ENCODE data around the gene RHPN2. TPM values are rescaled to one million over a fixed set of nuclear protein-coding genes. Genes with fewer than 3 reads are reported as not detected.

RHPN2 gene
- total and polyA plus RNA-seq, 2 of the 8 experiments (the other 6 are each of a cell fraction or from before 2014, with no cell fraction given) = 22.8 to 31.1 TPM

- Histone ChIP-seq H3K14ac (ENCODE audit: insufficient read length) (no peak overlapping the region), H4K20me1 (replicated peaks in 1 of 2; ENCODE audit: control insufficient read depth in 1 of 2, insufficient read depth in 2 of 2, low read length in 2 of 2) (peaks cover 3 to 11% of the 10 kb centered on the region in 2 experiments), H2BK20ac (ENCODE audit: low read length) (no peak overlapping the region), H3K4ac (replicated peaks; ENCODE audit: insufficient read length, low read depth, low read length) (no peak overlapping the region), H3K4me1 (replicated peaks in 1 of 4; ENCODE audit: control insufficient read depth in 3 of 4, insufficient read depth in 4 of 4, low read length in 3 of 4) (peaks cover 0 to 4% (median 0%) of the 10 kb centered on the region in 4 experiments; a peak in 1 of 7 replicates), H3K79me1 (ENCODE audit: low read depth, low read length) (peaks cover 10% of the 10 kb centered on the region; the same call in 1 of the 2 replicates), H3K18ac (ENCODE audit: extremely low read depth, low read length) (no peak overlapping the region), H3K36me3 (ENCODE audit: control insufficient read depth in 2 of 4, insufficient read depth in 4 of 4, low read length in 3 of 4) (no peaks in the 10 kb centered on the region), H3K79me2 (ENCODE audit: control insufficient read depth in 1 of 2, insufficient read depth in 2 of 2, low read length in 2 of 2) (peaks cover 8 to 53% of the 10 kb centered on the region in 2 experiments), H2BK5ac (ENCODE audit: low read depth, low read length) (no peak overlapping the region), H2AFZ (ENCODE audit: low read length) (no peak overlapping the region), H3K23ac (ENCODE audit: insufficient read length) (no peak overlapping the region), H3K9me3 (ENCODE audit: insufficient read depth in 2 of 2, low read depth in 1 of 2, low read length in 1 of 2) (no peaks in the 10 kb centered on the region), H3K23me2 (ENCODE audit: low read depth, low read length) (peaks cover 3% of the 10 kb centered on the region; the same call in 1 of the 2 replicates), H4K8ac (ENCODE audit: extremely low read depth, insufficient read depth, low read length) (no peak overlapping the region), H3K56ac (replicated peaks; ENCODE audit: insufficient read length, low read depth, low read length) (no peak overlapping the region), H3K9ac (replicated peaks in 1 of 4; ENCODE audit: extremely low read depth in 1 of 4, low read depth in 3 of 4, low read length in 3 of 4) (no peak overlapping the region), H2BK12ac (ENCODE audit: low read depth, low read length) (no peak overlapping the region), H4K91ac (replicated peaks; ENCODE audit: insufficient read length, low read length) (no peak overlapping the region), H4K5ac (ENCODE audit: insufficient read length, low read depth, low read length) (no peak overlapping the region), H3K27me3 (replicated peaks in 1 of 4; ENCODE audit: control insufficient read depth in 3 of 4, extremely low read depth in 1 of 4, insufficient read depth in 3 of 4, low read length in 3 of 4) (peaks cover 0 to 4% (median 3%) of the 10 kb centered on the region in 4 experiments; a peak in 4 of 7 replicates), H2BK120ac (replicated peaks; ENCODE audit: low read depth, low read length) (no peak overlapping the region), H3K4me3 (ENCODE audit: extremely low read depth in 1 of 4, insufficient read depth in 2 of 4, low read depth in 3 of 4, low read length in 4 of 4) (peak overlapping the region in 2 of 4 experiments; percentile 54 to 100; a peak in 3 of 8 replicates), H3K4me2 (ENCODE audit: insufficient read depth in 1 of 2, low read depth in 2 of 2, low read length in 2 of 2) (peak overlapping the region; percentile 61 to 72), H2BK15ac (ENCODE audit: low read length) (no peak overlapping the region), H3K27ac (ENCODE audit: low read depth, low read length) (no peak overlapping the region), H2AK5ac (ENCODE audit: low read depth, low read length) (no peak overlapping the region)
- FAIRE-seq (no peak), DNase-seq (ENCODE audit: low read depth in 1 of 2, low spot score in 2 of 2) (no peak)
- POLR2A ChIA-PET (ENCODE audit: partially characterized antibody) = interaction anchor here (0.6 to 4.1 kb wide), 4 partner anchors 11 to 67 kb away, joined by 3 to 12 read pairs (median 5); partner anchors contain the start of gene GPATCH1
- CTCF ChIA-PET (ENCODE audit: partially characterized antibody) = interaction anchor here (0.7 to 2.2 kb wide), 4 partner anchors 14 to 88 kb away, joined by 3 to 11 read pairs (median 3); no protein-coding TSS in a partner anchor
- WGBS, 2 experiments (ENCODE audit: extremely low coverage in 1 of 2, insufficient coverage in 1 of 2, insufficient read length in 1 of 2, insufficient replicate concordance in 2 of 2, low coverage in 1 of 2, low lambda C conversion rate in 2 of 2, missing lambda C conversion rate in 1 of 2) = 74% methylated on average over 5 of the region's 5 CpGs; no CpG with 5 or more reads in 1 of the 2 experiments
- TF ChIP-seq CTCF (IDR thresholded peaks at IDR 0.05; ENCODE audit: control extremely low read depth in 1 of 3, insufficient read depth in 1 of 3, low read depth in 1 of 3, low read length in 3 of 3) = no peak
- no peak for TF ChIP-seq SP1 (IDR thresholded peaks at IDR 0.05; ENCODE audit: low read depth, low read length)
- no peak for TF ChIP-seq GABPA (IDR thresholded peaks at IDR 0.05; ENCODE audit: borderline replicate concordance, insufficient read depth, low read length)
- TF ChIP-seq TCF12 (IDR thresholded peaks at IDR 0.05; ENCODE audit: low read depth, low read length) = no peak
- TF ChIP-seq PHF8 (conservative IDR thresholded peaks at IDR 0.05; ENCODE audit: low read depth, low read length) = no peak
- TF ChIP-seq ATF3 (IDR thresholded peaks at IDR 0.05; ENCODE audit: insufficient read depth, low read depth, low read length) = no peak
- no peak for TF ChIP-seq SRF (IDR thresholded peaks at IDR 0.05; ENCODE audit: low read depth, low read length)
- no peak for TF ChIP-seq MAFK (IDR thresholded peaks at IDR 0.05; ENCODE audit: low read depth, low read length)
- no peak for TF ChIP-seq RNF2 (IDR thresholded peaks at IDR 0.05; ENCODE audit: borderline replicate concordance, low read depth, low read length, missing control alignments, poor library complexity, severe bottlenecking)
- no peak for TF ChIP-seq TEAD4 (IDR thresholded peaks at IDR 0.05; ENCODE audit: low read depth, low read length)
These were observed 1.8 kb downstream of the RHPN2 start for GRCh38 chr19:33062902-33063301.
